NCI-H446 treated with DMSO at 0.1 percent for 48 hours (cell line): Measurements from ENCODE around the gene KNG1.

Experiments used
- DNase-seq: peaks from one replicate; lab custom pipeline; 2025; lab: John Stamatoyannopoulos, UW

Gene KNG1

DNA sequence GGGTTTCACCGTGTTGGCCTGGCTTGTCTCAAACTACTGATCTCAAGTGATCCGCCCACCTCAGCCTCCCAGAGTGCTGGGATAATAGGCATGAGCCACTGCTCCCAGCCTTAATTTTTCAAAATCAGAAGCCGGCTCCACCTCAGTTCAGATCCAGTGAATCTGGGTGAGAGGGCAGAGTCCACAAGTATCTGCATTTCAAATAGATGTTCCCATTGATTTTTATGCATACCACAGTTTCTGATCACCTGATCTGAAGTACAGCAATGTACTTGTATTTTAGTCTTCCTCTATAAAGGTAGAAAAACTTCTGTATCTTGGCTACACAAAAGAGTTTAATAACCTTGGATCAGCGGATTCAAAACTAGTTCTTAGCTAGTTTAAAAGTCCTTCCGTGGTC is 62.0 kb downstream of the KNG1 start:
- no peak for DNase-seq

DNA sequence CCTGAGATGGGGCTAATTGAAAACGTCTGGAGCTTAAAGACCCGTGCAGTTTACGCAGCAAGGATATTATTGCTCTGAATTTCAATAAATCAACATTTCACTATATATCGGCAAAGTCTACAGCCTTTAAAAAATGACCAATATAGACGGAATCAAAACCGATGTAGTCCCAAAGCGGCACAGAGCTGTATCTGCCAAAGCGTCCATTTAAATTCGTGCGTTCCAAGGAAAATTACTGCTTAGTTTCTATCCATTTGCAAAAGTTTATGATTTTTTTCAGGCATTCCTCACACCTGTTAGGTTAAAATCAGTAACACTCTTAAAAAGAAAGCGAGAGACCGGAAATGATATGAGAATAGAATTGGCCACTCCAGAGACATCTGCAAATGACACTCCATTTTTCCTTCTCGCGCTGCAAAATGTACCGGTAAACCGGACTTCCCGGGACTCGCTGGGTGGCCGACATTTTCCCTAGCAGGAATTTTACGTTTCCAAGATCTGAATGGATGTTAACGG is 65.4 kb downstream of the KNG1 start:
- no peak for DNase-seq

DNA sequence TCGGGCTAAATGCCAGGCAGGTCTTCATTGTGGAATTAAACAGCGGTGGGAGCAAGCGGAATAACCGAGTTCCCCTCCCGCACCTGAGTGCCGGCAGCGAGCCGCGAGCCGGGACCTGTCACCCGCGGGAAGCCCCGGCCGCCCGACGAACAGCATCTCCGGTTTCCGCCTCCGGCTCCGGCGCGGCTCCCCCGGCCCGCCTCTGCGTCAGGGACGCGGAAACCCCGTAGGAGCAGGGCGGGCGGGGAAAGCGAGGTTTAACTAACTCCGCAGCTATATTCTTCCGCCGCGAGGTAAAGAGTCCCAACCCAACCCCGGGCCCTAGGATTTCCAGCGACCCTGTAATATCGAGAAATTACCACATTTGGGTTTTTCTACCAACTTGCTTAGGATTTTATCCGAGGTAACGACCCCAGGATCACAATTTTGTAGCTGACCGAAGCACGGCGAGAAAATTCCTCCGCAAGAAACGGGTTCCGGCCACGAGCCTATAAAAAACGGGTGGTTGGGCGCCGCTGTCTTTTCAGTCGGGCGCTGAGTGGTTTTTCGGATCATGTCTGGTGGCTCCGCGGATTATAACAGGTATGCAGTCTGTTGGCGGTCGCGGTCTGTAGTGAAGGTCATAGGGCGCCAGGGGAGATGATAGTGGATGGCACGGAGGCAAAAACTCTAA is 66.0 kb downstream of the KNG1 start, which contains the start of gene EIF4A2:
EIF4A2 (plus strand) TSS at position 520 of the 673 bp plus-strand sequence; CDS start at position 554, 34 bp downstream.
- DNase-seq: peak; percentile 79

DNA sequence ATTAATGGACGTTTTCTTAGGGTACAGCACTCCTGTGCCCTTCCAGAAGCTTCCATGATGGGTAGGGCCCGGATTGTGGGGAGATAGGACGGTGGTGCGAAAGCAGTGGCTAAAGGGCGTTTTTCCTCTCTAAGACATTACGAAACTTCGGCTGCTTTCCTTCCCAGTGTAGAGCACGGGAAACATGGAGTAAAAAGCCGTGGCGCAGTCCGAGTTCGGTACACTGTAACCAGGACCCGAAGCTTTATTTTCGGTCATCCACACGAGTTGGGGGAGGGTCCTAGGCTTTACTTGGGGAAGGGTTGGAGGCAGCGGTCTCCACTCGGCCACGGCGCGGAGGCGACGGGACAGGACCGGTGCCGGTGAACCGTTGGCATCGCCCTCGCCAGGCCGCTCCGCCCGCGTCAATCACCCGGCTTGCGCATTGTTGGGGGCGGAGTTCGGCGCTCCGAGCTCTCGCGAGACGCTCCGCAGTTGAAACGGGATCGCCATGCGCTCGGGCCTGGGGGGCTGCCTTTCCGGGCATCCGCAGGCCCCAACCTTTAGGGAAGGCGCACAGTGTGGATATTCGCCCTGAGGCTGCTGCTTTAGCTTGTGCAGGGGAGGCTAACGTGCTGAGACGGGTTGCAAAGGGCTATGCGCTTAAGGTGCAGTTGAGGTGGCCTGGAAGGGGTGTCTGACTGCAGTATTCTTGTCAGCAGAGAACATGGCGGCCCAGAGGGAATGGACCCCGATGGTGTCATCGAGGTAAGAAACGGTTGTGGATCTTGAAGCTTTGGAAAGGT is 66.8 kb downstream of the KNG1 start:
- peak; percentile 28 for DNase-seq

DNA sequence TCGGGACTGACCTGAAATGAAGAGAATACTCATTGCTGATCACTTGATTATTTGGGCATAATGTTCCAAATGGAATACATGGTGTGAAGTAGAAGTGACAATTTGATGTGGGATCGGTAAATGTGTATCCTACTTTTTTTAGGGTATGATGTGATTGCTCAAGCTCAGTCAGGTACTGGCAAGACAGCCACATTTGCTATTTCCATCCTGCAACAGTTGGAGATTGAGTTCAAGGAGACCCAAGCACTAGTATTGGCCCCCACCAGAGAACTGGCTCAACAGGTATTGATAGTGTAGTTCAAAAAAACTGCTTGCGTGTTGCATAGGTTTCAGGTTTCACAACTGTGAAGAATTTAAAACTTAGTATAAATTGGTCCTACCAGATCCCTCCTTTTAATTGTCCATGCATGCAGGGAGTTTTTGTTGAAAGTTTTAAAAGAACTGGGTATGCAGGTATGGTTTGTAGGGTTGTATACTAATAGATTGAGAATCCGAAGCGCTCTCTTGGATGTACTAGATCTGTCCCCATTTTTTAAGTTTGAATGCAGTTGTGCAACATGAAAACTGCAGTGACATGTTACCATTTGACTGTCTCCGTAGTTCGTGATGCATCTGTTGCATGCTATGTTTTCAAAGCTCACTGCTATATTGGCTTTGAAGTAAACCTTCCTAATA is 67.8 kb downstream of the KNG1 start:
- DNase-seq: no peak

DNA sequence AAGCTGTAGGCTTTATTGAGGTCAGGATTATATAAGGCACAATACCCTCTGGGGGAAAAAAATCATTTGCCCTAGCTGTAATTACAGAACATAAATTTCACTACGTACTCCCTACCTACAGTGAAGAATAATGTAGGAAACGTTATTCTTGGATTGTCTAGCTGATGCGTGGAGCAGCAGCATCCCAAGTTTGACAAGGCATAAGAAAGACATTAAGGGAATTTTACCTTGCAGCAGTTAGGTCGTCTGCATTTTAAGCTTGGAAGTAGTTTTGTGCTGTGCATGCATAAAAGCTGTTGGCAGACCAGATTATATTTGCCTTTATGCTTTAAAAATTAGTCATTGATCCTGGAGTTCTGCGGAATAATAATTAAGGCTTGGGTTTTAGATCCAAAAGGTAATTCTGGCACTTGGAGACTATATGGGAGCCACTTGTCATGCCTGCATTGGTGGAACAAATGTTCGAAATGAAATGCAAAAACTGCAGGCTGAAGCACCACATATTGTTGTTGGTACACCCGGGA is 68.4 kb downstream of the KNG1 start:
- no peak for DNase-seq

DNA sequence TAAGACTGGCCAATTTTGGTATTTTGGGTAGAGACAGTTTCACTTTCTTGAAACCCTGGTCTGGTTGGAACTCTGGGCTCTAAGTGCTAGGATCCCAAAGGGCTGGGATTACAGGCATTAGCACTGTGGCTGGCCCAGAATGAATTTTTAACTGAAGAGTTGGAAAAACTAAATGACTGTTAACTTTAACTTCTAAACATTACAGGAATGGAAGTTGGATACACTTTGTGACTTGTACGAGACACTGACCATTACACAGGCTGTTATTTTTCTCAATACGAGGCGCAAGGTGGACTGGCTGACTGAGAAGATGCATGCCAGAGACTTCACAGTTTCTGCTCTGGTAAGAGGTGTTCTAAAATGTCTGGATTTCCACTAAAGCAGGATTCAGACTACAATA is 69.8 kb downstream of the KNG1 start:
- DNase-seq: no peak

DNA sequence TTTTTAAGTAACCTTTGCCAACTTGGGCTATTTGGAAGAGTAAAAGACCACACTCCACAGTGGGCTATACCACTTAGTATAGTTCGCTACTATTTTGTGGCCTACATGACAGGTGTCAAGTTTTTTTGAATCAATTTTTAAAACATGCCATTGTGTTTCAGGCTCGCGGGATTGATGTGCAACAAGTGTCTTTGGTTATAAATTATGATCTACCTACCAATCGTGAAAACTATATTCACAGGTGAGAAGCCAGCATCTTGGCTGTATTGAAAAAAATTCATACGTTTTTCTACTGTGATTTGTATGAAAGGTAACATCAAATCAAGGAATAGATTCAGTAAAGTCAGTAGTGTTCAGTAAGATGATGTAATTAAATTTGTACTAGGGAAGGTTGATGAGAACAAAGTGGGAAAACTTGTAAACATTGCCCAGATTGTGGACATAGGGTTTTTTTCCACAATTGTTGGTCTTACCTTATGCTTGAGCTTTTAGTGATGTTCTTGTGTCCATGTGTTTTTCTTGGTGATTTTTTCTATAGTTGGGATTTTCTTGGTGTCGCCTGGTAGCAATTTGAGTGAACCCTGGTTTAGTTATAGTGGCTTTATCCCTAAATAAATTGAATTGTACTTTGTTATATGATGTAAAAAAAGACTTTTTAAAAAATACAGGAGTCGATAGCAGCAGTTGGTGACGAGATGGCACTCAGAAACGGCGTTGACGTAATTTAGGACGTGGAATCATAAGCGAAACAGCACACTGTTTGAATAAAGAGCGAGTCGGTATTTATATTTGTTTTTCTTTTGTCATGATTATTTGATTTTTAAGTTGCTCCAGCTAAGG is 70.7 kb downstream of the KNG1 start:
- DNase-seq: no peak

DNA sequence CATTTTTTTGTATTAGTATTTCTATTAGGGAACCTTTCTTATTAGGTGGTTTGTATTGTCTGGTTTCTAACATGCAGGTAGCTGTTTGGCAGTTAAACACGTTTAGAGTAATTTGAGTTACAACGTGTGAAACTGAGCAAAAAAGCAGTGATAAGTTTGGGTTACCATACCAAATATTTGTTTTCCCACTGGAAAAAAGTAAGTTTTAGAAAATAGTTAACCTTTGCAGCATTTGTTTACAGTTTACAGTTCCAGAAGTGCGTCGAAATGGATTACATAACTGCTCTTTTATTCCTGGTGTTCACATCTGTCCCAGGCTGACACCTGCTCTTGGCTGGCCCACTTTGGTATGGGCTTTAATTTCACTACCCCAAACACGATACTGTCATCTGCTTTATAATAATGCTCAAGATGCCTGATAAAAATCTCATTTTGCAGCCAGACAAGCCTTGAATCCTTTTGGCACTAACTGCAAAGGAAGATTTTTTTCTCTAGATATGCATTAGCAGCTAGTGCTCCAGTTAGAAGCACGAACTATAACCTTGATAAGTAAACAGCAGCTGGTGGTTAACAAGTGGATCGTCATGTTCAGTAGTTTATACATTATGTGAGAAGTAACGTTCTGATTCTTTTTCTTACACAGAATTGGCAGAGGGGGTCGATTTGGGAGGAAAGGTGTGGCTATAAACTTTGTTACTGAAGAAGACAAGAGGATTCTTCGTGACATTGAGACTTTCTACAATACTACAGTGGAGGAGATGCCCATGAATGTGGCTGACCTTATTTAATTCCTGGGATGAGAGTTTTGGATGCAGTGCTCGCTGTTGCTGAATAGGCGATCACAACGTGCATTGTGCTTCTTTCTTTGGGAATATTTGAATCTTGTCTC is 71.6 kb downstream of the KNG1 start:
- DNase-seq: no peak

DNA sequence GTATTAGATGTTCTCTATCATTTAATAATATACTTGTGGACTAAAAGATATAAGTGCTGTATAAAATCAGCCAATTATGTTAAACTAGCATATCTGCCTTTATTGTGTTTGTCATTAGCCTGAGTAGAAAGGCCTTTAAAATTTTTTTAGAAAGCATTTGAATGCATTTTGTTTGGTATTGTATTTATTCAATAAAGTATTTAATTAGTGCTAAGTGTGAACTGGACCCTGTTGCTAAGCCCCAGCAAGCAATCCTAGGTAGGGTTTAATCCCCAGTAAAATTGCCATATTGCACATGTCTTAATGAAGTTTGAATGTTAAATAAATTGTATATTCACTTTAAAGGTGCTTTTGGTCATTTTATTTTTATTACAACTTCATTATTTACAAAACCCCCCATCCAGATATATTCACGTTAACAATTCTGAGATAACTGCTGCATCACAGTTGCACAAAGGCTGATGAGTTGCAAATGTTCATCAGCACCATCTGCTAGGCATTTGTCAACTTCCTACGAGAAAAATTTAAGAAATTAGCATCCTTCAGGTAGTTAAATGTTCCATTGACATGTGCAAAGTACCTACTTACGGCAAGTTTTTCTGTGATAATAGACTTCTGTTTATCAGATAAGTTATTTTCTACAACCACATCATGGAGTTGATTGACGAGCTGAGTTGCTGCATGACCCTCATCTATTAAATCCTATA is 72.5 kb downstream of the KNG1 start:
- DNase-seq: no peak

DNA sequence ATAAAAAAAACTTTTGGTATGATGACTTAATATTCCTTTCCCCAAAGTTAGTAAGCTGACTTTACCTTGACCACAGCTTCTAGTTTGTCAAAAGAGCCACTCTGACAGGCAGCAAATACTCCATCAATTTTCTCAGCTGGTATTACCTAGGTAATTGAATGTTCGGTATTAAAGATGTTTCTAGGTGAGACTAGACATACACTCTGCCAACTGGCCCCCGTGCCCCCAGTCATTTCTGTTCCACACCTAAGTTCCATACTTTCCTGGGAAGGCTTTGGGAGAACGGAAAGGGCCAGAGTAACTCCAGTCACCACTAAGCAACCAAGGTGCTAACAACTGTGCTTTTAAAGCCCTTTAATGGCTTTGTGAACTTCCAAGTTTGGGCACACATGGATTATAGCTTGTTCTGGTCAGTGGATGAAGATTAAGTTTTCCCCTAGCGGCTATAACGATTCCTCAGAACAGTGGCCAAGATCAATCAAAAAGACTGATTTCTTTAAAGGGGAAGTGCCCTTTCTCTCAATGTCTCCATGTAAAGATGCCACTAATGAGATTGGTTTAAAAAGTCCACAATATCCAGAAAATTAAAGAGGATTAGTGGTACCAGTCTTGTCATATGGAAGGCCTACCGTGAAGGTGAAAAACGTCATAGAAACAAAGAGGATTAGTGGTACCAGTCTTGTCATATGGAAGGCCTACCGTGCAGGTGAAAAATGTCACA is 73.3 kb downstream of the KNG1 start:
- no peak for DNase-seq
